ENCODE results near the gene EXPH5.
A peak's percentile ranks its signal among the peaks of the same experiment; 100 is the strongest.
"Not testable (repeated sequence)": the region's sequence is repeated elsewhere in the genome, so short reads cannot be mapped to it uniquely, and the experiment has no call there.

Gene EXPH5

GRCh38 chr11:108602818-108603217 lies 9.2 kb upstream of the EXPH5 start:
- DNase-seq, result not testable (repeated sequence)

GRCh38 chr11:108601150-108601549 lies 7.6 kb upstream of the EXPH5 start:
- DNase-seq, result no peak

GRCh38 chr11:108599978-108600377 lies 6.4 kb upstream of the EXPH5 start:
- no peak for DNase-seq

GRCh38 chr11:108597736-108598355 lies 4.3 kb upstream of the EXPH5 start:
- no peak for DNase-seq

GRCh38 chr11:108596701-108597100 lies 3.1 kb upstream of the EXPH5 start:
- no peak for DNase-seq

- DNase-seq, result no peak
These were observed 411 bp upstream of the EXPH5 start for GRCh38 chr11:108593923-108594434.

- peak in 1 of 2 experiments; percentile 13 for DNase-seq
These were observed 866 bp downstream of the EXPH5 start for GRCh38 chr11:108592591-108593213.

GRCh38 chr11:108591893-108592292 lies 1.7 kb downstream of the EXPH5 start:
- no peak for DNase-seq

- DNase-seq, result no peak
These were observed 4.4 kb downstream of the EXPH5 start for GRCh38 chr11:108589136-108589535.

GRCh38 chr11:108588287-108588686 lies 5.3 kb downstream of the EXPH5 start:
- DNase-seq, result no peak

- DNase-seq, result no peak
These were observed 6.5 kb downstream of the EXPH5 start for GRCh38 chr11:108587109-108587508.

GRCh38 chr11:108586600-108586999 lies 7.0 kb downstream of the EXPH5 start:
- no peak for DNase-seq

GRCh38 chr11:108586185-108586584 lies 7.4 kb downstream of the EXPH5 start:
- DNase-seq, result not testable (repeated sequence)

GRCh38 chr11:108584973-108585372 lies 8.6 kb downstream of the EXPH5 start:
- no peak for DNase-seq

GRCh38 chr11:108580645-108581044 lies 12.9 kb downstream of the EXPH5 start:
- DNase-seq, result no peak

GRCh38 chr11:108580043-108580442 lies 13.5 kb downstream of the EXPH5 start:
- no peak for DNase-seq

GRCh38 chr11:108576523-108576922 lies 17.0 kb downstream of the EXPH5 start:
- DNase-seq, result no peak

GRCh38 chr11:108574675-108575074 lies 18.9 kb downstream of the EXPH5 start:
- DNase-seq, result no peak

GRCh38 chr11:108571001-108571400 lies 22.6 kb downstream of the EXPH5 start:
- DNase-seq, result no peak

- no peak for DNase-seq
These were observed 23.7 kb downstream of the EXPH5 start for GRCh38 chr11:108569896-108570295.

GRCh38 chr11:108568195-108568858 lies 25.2 kb downstream of the EXPH5 start:
- no peak for DNase-seq

- no peak for DNase-seq
These were observed 27.9 kb downstream of the EXPH5 start for GRCh38 chr11:108565653-108566052.

- DNase-seq, result no peak
These were observed 30.6 kb downstream of the EXPH5 start for GRCh38 chr11:108562746-108563581.
